GM18502 (cell line): ENCODE results near the gene MEI4.
"Not testable (repeated sequence)": the region's sequence is repeated elsewhere in the genome, so short reads cannot be mapped to it uniquely, and the experiment has no call there.

ENCODE experiments used
- ATAC-seq: cut with Tn5 transposase; IDR thresholded peaks from one replicate; pipeline ENCODE4 v1.9.1; 2021; ENCODE audit warnings: mild to moderate bottlenecking; ENCODE audit not compliant: unreplicated experiment, poor library complexity

MEI4 gene

DNA sequence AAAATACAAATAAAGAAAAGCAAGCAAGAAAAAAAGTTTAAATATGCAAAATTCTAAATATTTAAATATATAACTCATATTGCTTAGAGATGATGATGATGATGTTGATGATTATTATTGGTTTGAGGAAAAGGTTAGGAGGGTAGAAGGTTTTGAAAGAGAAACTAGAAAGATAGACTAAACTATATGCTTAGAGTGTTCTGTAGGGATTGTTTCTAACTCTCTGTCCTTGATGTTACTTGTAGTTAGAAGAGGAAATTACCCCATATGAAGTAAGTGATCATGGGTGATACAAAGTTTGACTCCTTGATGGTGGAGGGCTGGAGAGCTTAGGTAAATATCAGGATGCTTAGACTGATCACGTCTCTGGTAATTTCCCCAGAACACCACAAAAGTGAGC is 159.5 kb downstream of the MEI4 start:
- ATAC-seq: no peak

DNA sequence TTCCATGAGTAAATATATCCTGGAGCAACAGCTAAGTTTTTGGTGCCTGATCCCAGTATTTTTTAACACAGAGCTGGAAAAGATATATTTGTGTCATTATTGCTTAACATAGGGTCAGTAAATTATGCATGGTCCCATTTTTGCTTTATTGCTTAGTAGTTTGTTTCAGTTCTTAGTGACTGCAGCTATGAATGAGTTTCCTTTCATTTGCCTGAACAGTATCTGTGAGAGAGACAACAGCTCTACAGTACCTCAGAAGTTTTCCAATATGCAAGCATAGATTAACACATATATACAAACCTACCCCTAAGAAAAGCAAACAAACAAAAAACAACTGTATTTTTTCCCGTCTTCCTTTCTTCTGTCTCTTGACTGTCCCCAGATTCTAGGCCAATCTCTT is 160.3 kb downstream of the MEI4 start:
- ATAC-seq: no peak

DNA sequence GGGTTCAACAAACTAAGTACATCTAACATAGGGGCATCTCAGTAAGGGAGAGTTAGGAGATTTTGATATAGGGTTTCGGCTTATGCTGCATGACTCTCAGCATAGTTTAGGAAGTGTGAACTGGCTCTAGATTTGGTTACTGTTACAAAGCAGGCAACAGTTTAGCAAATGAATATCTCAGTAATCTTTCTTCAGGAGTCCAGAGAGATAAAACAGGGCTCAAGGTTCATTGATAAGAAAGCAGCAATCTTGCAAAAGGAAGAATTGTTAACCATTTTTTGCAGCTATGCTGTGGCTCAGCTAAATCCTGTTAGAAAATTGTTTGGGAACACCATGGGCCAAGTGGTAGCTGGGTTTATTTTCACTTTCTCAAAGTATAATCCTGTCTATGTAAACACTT is 161.3 kb downstream of the MEI4 start:
- no peak for ATAC-seq

- ATAC-seq: no peak
Measured at GRCh38 chr6:77815531-77815930, 162.7 kb downstream of the MEI4 start.

- no peak for ATAC-seq
Measured at GRCh38 chr6:77816766-77817270, 164.0 kb downstream of the MEI4 start.

DNA sequence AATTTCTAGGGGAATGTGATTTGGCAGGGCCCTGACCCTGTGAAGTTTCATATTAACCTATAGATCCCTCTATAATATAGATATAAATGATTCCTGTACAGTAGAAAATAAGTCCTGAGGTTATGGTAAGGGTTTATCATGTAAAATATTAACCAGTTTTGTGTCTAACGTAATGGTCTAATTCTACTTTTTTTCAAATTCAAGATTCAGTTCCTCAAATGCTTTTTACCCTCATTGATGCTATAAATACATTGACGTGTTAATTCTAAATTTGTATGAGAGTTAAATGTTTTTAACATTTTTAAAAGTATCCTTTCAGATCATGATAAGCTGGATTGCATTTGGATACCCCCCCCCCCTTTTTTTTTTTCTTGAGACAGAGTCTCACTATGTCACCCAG is 169.4 kb downstream of the MEI4 start:
- no peak for ATAC-seq

- ATAC-seq: no peak
Measured at GRCh38 chr6:77825204-77825603, 172.4 kb downstream of the MEI4 start.

GRCh38 chr6:77829736-77830135 is 176.9 kb downstream of the MEI4 start:
- ATAC-seq: no peak

- ATAC-seq: not testable (repeated sequence)
Measured at GRCh38 chr6:77833749-77834148, 180.9 kb downstream of the MEI4 start.

GRCh38 chr6:77834591-77834996 is 181.8 kb downstream of the MEI4 start:
- ATAC-seq: no peak

DNA sequence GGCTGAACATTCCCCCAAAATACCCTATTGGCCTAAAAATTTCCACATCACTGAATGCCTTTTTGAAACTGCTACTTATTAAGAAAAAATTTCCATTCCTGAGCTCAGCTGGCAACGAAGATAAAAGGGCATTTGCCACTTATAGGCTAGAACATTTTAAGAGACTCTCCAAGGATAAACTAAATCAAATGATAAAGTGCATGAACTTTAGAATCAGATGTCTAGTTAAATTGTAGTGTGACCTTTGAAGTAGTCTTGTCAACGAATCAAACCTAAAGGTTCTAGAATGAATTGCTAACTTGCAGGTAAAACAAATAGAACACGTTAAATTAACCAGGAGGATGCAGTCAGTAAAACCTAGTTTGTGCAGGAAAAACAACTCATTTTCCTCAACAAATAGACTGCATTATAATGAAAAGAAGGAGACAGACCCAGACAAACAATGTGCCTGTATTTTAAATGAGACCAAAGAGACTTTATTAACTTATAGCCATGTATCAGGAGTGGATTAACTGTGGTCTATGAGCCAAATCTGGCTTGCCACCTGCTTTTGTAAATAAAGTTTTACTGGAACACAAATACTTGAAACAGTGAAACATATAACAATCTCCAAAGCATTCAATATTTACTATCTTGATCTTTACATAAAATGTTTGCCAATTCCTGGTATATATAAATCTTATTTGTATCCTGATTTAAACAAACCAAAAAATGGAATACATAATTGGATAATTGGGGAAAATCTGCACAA is 184.4 kb downstream of the MEI4 start:
- ATAC-seq: no peak

GRCh38 chr6:77839292-77839691 is 186.5 kb downstream of the MEI4 start:
- no peak for ATAC-seq

GRCh38 chr6:77844822-77845221 is 192.0 kb downstream of the MEI4 start:
- no peak for ATAC-seq

DNA sequence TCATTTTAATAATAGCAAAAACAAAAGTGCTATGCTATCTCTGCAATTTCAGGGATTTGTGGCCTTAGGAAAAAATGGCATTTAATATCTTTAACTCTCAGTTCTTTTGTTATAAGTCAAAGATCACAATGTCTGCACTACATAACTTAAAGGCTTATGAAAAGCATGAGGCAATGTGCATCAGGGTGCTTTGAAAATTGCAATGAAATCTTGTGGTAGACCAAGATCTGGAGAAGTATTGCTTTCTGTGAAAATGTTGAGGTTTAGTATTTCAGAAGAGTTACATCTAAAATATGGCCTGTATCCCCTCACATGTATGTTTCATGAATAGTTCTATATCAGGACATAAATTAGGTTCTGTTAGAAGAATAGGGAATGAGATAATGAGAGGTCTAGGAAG is 200.6 kb downstream of the MEI4 start:
- no peak for ATAC-seq

DNA sequence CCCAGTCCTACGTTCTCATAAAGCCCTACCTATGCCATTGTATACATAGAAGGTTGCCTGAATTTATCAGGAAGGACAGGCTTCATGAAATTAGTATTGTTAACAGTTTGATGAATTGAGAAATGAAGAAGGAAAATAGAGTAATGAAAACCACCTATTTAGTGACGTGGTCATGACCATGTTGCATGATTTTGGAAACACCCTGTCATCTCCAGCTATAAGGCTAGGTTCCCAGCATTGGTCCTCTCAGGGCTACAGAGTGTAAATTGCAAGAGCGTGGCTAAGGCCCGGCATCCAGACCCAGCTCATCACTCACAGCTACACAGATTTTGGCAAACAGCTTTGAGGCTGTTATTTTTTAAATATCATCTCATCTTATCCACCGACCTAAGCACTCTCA is 203.6 kb downstream of the MEI4 start:
- no peak for ATAC-seq

DNA sequence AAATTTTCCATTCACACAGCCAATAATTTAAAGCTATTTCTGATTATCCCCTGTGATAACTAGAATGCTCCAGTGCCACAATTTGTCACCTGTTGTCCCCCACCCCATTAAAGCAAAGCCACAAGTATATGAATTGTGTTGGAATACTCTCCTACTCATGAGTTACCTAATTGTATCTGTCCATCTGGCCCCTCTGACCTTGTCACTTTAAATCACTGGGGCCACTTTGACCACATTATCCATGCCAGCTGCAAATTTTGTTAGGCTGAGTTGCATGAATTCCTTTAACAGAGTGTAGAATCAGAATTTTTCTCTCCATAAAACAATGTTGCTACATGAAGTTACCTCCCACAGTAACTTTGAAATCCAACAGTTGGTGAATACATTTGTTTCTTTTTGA is 204.6 kb downstream of the MEI4 start:
- ATAC-seq: no peak

- no peak for ATAC-seq
Measured at GRCh38 chr6:77876300-77876699, 223.5 kb downstream of the MEI4 start.

GRCh38 chr6:77879527-77879926 is 226.7 kb downstream of the MEI4 start:
- no peak for ATAC-seq

GRCh38 chr6:77880501-77880900 is 227.7 kb downstream of the MEI4 start:
- no peak for ATAC-seq

DNA sequence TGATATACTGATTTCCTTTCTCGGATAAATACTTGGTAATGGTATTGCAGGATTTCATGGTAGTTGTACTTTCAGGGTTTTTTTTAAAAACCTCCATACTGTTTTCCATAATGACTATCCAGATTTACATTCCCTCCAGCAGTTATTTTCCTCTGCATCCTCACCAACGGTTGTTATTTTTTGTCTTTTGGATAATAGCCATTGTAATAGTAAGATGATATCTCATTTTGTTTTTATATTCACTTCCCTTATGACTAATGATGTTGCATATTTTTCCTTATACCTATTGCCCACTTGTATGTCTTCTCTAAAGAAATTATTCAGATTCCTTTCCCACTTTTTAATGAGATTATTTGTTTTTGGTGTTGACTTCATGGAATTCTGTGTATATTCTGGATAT is 231.0 kb downstream of the MEI4 start:
- no peak for ATAC-seq

- no peak for ATAC-seq
Measured at GRCh38 chr6:77893391-77893790, 240.6 kb downstream of the MEI4 start.

DNA sequence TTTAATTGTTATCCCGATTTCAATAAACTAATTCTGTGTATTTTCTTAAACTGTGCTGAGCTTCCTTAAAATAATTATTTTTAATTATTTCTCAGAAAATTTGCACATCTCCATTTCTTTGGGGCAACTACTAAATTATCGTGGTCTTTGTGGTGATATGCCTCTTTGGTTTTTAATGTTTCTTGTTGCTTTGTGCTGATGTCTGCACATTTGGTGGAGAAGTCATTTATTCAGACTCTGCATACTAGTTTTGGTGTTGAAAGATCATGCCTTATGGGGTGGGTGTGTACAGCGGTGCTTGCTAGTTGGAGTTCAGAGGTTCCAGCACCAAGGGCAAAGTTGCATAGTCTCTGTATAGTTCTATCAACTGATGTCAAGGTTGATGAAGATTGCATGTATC is 253.2 kb downstream of the MEI4 start:
- no peak for ATAC-seq
